IPS DF 4.7 (cell line): Measurements from ENCODE around the gene GLRX2.
"Not testable (repeated sequence)": the region's sequence is repeated elsewhere in the genome, so short reads cannot be mapped to it uniquely, and the experiment has no call there.

Experiments used
- DNase-seq: peaks from one replicate; pipeline ENCODE4 v3.0.0-alpha.2; 2013; ENCODE audit warnings: low spot score; ENCODE audit errors: extremely low read depth

The GLRX2 gene

GRCh38 chr1:193066606-193067005, 38.6 kb downstream of the GLRX2 start:
- DNase-seq = no peak

GRCh38 chr1:193065954-193066353, 39.3 kb downstream of the GLRX2 start:
- DNase-seq = no peak

- no peak for DNase-seq
Observed at GRCh38 chr1:193062698-193063463, 42.3 kb downstream of the GLRX2 start.

DNA sequence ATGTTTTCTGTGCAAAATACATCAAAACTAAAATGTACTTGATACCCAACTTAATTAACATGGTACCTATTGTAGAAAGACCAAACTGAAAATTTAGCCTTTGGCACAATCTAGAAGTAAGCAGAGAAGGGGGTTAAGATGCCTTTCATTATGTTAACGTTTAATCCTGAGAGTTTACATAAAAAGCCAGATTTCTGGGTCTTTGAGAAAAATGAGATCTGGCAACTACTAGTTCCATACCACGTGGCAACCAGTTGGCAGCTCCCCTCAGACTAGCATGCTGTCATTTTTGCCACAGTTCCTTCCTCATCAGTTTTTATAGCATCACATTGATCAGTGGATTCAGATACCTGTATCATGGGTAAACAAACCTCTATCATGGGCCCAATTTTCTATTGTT, 44.3 kb downstream of the GLRX2 start:
- DNase-seq = no peak

GRCh38 chr1:193060406-193060805, 44.8 kb downstream of the GLRX2 start:
- DNase-seq = no peak

- DNase-seq = no peak
Observed at GRCh38 chr1:193060115-193060403, 45.2 kb downstream of the GLRX2 start.

GRCh38 chr1:193059282-193060114, 45.7 kb downstream of the GLRX2 start, which contains the start of the genes RO60 and UCHL5:
TSS of gene RO60 (plus strand) at chr1:193059612. CDS start at chr1:193069055, 9,443 bp downstream.
TSS of gene UCHL5 (minus strand) at chr1:193059360. CDS start at chr1:193059260, 100 bp downstream.
- DNase-seq = peak; percentile 89

GRCh38 chr1:193058529-193059281, 46.5 kb downstream of the GLRX2 start:
- DNase-seq = no peak

DNA sequence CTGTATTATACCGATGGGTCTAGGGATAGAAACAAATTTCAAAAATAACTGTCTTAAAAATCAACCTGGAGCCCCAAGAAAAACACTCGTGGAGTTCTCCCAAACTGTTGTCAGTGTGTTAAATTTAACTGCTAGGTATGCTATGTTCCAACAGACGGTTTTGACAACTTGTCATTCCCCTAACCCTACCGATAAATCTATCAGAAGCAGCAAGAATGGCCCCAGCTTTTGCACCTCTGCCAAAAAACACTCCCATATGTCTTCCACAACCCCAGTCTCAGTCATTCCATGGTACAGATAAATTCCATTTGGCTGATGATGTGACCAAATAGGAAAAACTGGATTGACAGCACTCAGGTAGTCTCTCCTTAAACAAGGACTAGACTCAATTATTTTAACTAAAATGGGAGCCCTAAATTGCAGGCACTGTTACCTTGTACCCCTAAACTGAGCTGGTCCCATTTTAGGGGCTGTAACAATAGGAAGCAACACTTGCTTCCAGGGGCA, 51.0 kb downstream of the GLRX2 start:
- DNase-seq = no peak

- not testable (repeated sequence) for DNase-seq
Observed at GRCh38 chr1:193048913-193049312, 56.3 kb downstream of the GLRX2 start.
